Ishikawa (cell line): Measurements from ENCODE around the gene SNX12.

Experiments used
- RAD21 ChIP-seq: IDR thresholded peaks from 2 replicates; pipeline ENCODE4 v1.6.1; 2012; ENCODE audit warnings: low read depth
- YY1 ChIP-seq: IDR thresholded peaks from 2 replicates; pipeline ENCODE4 v1.6.1; 2012; ENCODE audit warnings: low read depth
- ZBTB7A ChIP-seq: IDR thresholded peaks from 2 replicates; pipeline ENCODE4 v1.6.1; 2012; ENCODE audit warnings: low read depth

DNA sequence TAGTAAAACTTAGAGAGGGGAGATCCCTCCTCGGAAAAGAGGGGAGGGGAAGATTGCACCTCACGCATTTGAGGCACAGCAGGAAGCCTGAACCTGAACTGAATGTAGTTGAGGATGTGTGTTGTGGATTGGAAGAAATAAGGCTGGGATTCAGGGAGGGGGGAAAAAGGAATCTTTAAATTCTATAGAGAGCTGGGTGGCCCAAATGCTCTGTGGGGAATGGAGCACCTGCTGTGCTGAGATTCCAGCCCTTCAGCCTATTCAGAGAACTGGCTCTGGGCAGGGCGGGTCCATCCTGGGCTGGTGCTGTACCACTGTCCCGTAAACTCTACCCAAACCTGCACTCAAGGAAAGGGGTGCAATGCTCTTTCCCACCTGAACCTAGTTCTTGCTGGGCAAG, 31.6 kb upstream of the SNX12 start:
- no peak for TF ChIP-seq RAD21
- TF ChIP-seq YY1: no peak
- no peak for TF ChIP-seq ZBTB7A
